Inferior parietal cortex (tissue), 1 donor: Measurements from ENCODE around the gene RAD18.

ENCODE experiments used
- DNase-seq: peaks from one replicate; pipeline ENCODE4 v3.0.0-alpha.2; 2016; ENCODE audit errors: extremely low spot score

Gene RAD18

DNA sequence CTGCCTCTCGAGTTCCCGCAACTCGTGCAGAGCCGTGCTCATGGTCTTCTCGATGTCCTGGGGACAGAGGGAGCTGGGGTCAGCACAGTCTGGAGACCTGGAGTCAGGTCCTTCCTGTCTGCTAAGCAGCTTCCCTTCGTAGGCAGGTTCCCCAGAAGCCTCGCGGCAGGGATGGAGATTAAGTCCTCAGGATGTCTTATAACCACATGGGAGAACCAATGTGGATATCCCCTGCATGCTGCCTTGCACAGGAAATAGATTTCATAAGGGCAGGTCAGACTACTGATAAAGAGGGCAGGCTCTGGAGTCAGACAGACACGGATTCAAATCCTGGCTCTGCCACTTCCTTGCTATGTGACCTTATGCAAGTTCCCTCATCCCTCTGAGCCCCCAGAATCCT is 22.6 kb upstream of the RAD18 start:
- no peak for DNase-seq

DNA sequence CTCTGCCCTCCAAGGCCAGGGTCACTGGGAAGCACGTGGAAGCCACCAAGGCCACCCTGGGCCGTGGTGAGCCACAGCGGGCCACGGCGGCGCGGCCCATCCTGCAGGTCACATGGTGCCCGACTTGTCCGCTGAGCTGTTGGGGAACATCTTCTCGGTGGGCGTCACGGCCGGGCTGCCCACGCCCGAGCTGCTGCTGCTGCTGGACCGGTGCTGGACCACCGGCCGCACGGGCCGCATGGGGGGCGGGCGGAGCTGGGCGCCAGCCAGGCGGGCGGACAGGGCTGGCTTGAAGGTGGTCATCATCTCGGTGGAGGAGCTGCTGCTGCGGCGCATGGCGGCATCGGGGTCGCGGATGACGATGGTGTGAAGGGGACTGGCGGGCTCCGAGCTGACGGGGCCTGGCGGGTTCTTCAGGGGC is 22.1 kb upstream of the RAD18 start:
- DNase-seq, result no peak

DNA sequence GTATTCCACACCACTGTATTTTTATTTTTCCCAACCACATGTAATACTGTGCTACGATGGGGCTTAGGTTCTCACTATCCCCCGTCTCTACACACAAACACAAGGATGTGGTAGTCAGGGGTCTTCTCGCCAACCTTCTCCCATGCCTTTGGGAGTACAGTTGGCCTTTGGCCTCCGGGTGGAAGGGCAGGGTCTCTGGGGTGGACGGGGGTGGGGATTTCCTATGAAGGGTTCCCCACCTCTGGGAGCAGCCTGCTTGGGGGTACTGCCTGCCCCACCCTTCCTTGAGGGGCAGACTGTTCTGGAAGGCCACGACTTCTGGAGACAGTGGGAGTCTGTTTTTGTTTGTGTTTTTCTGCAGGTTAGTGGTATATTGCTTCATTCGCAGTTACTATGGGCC is 21.3 kb upstream of the RAD18 start:
- no peak for DNase-seq

DNA sequence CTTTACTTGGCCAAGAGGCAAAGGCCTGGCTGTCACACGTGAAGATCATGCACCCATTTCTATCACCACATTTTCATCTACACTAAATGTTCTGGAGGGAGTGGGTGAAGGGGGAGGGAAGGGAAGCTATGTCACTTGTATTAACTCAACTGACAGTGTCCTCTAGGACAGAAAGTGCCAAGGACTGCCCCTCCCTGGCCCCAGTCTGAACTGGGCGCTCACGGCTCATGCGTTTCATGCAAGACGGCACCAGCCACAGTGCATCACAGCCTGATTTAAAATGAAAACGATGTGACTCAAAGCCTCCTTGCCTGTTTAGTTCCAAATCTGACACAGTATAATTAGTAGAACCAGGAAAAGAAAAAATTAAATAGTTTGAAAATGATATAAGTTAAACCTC is 20.8 kb upstream of the RAD18 start:
- no peak for DNase-seq

DNA sequence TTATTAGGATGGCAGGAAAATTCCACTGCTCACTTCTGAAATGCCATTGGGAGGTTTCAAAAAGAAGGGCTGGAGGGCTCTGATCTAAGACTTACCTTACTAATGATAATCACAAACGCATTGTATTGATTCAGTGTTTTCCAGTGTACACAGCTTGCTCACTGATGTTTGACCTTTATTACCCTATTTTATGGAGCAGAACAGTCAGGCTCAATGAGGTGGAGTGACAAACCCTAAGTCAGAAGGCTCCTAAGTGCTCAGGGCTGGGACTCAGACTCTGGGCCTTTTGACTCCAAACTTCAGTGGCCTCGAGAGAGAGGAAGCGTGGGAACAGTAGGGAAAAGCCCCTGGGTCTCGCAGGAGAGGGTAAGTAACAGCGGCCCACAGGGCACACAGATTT is 20.3 kb upstream of the RAD18 start:
- DNase-seq, result no peak

DNA sequence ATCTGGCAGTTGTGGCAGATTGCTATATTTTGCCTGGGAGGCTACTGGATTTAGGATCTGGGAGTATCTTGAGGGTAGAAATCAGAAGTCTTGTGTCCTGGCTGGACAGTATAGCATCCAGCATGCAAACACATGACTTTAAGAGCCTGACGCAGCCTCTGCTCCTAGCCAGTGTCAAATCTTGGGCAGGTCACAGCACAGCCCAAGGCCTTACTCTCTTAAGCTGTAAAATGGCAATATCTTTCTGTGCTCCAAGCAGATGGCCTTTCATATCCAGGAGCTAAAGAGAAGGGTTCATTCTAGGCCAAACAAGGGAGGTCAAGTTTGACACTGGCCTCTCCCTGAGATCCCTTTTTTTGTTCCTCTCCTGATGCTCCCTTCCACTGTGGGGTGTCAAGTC is 19.8 kb upstream of the RAD18 start:
- no peak for DNase-seq

DNA sequence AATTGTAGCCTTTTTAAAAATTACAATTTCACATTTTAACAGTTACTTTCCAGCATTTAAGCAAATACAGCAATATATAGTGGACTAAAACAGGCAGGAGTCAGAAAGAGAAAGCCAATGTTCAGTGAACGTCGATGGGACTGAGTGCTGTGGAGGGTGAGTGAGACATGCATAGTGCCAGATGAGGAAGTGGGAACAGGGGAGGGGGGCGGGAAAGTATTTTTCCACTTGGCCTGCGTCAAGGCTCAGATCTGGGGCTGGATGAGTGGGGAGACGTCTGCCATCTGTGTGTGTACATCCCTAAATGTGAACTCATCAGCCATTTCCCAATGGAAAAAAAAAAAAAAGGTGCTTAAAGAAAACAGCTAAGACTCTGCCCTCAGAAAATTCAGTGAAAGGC is 19.2 kb upstream of the RAD18 start:
- DNase-seq, result no peak

DNA sequence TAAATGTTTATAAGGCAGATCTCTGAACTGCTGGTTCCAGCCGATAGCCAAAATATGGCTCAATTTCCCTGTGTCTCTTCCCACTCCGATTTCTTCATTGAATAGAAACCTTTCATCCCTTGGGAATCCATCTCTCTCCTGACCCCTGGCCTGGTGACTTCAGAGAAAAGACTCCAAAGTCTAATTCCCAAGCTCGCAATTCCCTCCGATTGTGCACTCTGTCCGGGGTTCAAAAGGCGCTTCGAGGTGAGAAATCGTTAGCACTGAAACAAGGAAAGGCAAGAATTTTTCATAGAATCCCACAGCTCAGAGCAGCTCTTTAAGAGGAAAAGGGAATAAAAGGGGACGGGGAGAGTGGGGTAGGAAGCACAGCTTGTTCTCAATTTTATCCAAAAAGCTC is 18.4 kb upstream of the RAD18 start:
- DNase-seq, result no peak

DNA sequence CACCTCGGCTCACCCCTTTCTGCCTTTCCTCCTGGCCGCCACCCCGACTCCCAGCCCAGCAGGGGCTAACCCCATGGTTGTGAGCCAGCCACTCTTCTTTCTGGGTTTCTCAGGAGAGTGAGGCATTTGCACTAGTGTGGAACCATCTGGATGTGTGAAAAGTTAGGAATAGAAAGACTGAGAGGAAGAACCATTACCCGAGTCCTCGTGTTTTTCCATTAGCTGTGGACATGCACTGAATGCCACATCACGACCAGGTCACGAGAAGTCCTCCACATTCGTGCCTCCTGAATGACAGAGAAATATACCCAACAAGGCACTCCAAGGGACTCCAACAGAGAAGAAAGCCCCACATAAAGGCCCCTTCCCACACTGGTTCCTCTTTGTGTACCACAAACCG is 18.0 kb upstream of the RAD18 start:
- no peak for DNase-seq

DNA sequence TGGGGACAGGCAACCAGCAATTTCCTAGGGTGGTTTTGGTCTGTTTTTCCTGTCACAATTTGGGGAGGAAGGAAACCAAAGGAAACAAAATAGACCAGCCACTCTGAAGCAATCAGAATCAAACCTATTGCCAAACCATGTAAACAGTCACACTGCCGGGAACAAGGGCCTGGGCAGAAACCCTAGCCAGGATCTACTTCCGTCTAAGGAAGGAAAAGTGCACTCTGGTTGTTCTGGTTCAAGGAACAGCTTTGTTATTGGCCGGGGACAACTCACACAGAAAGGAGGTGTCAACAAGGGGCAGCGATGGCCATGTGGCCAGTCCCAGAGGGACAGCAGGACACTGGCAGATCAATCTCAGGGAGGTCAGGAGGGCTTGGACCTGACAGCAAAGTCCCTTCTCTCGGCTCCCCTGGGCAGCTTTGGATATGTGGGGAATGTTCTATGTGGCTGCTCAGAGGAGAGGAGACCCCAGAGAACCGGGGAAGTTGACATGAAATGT is 17.5 kb upstream of the RAD18 start:
- DNase-seq, result no peak

DNA sequence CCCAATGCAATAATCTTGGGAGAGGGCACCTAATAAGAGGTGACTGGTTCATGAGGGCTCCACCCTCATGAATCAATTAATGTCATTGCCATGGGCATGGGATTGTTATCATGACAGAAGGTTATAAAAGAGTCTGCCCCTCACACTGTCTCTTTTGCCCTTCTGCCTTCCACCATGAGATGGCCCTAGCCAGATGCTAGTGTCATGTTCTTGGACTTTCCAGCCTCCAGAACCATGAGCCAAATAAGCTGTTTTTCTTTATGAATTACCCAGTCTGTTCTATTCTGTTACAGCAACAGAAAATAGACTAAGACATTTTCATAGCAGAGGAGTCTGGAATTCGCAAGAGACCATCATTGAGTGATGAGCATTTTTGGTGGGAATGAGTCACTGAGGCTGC is 16.0 kb upstream of the RAD18 start:
- DNase-seq, result no peak

DNA sequence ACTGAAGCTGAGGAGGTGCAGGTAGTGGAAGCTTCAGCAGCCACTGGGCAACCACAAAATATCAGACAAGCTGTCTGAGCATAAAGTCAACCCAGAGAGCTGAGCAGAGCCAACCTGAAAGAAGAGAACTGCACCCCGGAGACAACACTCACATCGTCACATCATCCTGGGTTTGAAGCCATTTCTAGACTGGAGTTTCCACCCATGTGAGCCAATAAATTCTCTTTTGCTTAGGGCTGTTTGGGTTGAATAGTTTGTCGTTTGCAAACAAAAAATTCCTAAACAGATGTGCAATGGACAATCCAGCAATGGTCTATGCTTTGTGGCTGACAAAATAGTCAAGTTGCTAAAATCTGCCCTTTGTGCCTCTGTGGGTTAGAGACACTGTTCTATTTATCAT is 15.3 kb upstream of the RAD18 start:
- DNase-seq, result no peak

DNA sequence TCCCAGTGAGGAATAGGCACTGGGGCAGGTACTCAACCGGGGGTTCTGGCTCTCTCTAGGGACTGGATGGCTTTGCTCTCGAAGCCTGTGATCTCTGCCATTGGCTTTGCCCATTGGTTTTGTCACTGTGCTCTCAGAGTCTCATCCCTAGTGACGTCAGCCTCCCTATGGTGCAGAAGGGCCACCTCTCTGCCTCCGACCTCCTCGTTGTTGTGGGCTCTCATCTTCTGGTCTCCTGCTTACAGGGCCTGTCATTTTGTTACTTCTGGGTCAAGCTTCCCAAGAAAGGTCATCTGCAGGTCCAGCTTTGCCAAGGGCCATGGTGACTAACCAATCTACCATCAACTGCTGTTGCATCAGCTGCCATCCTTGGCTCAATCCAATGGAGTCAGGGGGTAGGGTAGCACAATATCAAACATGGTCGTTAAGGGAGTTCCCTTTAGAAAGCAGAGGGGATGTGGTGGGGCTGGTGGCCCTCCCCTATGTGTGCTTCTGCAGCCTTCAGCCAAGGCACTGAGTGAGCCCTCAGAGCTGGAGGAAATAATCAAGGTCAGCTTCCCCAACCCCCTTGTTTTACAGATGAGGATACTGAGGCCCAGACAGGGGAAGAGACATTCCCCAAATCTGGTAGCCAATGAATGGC is 13.4 kb upstream of the RAD18 start:
- DNase-seq, result no peak

DNA sequence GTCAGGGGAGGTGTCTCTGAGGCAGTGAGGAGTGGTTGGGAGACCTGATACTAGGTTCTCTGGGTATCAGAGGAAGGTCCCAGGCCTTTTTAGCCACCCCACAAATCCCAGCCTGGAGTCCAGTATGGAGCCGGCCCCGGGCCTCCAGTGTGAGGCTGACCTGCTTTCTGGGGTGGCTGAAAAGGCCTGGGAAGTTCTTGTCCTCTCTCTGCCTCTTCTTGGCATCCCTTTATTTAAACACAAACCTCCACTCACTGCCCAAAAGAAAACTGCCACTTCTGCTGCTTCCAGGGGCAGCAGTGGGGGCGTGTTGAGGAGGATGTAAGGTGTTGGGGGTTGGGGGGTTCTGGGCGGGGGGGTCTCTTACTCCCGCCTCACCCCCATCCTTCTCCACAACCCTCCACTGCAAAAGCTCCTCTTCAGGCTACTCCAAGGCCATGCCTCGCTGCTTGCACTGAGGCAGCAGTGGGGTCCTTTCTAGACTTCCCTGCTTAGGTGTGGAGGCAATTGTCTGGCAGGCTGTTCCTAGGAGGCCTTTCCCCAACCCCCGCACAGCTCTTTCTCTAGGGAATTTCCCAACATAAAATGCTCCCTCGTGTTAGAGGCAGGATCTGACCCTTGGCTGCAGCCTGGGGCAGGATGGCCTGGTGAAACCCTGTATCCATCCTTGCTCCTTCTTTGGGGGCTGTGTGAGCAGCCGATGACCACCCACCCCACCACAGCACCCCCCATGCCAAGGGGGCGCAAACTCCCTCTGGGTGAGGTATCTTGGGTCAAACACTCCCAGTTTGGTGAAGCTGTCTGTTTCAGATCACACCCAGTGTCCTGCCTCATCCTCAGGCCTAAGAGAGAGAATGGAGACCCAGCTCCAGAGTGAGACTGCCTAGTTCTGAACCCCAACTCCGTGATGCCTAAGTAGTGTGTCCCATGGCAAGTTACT is 12.1 kb upstream of the RAD18 start:
- DNase-seq, result no peak

DNA sequence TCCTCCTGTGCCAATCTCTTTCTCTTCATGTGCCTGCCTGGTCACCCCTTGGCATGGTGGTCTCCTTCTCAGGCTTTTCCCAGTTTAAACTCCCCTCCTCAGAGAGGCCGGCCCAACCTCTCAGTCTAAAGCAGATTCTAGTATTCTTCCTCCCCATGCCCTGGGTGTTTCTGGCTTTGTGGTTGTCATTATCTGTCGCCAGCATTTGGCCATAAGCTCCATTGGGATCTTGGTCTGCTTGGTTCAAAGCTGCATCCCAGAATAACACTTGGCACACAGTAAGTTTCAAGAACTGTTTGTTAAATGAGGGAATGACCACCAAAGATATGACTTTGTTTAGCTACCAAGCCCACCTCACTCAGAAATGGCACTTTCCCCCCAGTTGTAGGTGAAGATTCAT is 11.2 kb upstream of the RAD18 start:
- no peak for DNase-seq

DNA sequence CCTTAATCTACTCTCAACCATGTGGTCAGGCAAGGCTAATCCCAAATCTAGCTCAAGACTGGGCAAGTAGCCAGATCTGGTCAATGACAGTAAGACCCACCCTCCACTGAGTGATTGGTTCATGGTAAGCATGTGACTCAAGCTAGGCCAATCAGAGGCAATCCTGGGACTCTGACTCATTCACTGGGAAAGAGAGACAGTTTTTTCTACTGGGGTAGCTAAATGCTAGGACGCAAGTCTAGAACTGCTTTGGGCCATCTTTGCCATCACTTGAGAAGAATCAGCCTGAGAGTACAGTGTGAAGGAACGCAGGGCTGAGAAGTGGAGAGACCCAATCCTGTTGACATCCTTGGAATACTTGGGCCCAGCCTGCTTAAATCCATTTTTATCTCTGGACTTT is 9.4 kb upstream of the RAD18 start:
- no peak for DNase-seq

DNA sequence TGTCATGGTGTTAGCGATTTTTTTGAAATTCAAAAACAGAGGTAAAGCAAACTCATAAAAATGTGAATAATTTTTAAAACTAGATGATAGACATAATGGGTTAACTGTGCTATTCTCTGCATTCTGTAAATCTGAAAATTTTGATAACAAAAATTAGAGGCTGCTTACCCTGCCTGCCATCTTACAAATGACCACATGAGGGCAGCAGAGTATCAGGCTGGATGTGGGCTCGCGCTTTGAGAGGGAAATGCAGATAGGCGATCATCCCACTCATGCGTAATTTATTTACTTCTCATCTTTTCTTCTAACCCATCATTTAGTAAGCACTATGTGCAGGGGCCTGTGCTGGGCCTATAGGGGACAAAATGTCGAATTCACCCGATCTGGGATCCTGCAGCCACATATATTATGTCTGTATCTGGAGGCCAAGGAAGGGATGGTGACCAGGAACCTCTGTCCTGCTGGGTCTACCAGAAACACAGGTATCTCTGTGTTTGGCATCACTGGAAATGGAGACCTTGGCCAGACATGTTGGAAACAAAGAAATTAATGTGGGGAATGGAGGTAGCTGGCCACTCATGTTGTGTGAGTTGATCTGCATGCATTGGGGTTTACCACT is 7.8 kb upstream of the RAD18 start:
- DNase-seq, result peak; percentile 92

DNA sequence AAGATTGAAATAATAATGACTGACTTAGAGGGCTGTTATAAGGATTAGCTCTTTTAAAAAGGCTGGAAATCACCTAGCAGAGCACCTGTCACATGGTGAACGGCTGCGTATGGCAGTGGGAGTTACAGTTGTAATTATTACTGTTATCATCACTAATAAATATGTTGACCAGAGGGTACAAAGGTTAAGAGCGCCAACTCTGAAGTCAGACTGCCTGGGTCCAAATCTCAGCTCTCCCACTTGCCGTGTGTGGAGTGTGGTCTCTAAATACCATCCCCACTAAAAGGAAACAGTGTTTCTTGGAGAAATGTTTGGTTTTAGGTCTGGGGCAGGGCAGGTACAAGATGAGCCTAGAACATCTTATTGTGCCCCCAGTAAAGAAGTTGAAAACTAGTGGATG is 6.0 kb upstream of the RAD18 start:
- DNase-seq, result no peak

DNA sequence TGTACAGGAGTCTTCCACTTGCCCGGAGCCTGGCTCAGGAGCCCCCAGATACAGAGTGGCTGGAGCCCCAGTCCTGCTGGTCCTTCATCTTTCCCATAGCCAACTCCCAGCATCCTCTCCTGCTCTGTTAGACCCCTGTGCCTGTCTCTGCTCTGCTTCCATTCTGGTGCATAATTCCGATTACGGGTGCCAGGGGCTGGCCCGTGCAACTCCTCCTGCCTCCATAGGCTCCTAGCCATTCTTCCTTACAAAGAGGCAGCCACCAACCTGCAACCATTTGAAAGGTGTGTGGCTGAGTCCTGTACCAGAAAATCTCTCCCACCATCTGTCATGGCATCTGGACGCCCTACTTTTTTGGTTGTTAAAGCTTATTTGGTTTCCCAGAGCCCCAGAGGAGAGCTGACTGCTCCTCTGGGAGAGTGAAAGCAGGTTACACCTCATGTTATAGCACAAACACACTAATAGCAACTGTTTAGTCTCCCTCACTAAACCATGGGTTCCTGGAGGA is 5.2 kb upstream of the RAD18 start:
- no peak for DNase-seq

DNA sequence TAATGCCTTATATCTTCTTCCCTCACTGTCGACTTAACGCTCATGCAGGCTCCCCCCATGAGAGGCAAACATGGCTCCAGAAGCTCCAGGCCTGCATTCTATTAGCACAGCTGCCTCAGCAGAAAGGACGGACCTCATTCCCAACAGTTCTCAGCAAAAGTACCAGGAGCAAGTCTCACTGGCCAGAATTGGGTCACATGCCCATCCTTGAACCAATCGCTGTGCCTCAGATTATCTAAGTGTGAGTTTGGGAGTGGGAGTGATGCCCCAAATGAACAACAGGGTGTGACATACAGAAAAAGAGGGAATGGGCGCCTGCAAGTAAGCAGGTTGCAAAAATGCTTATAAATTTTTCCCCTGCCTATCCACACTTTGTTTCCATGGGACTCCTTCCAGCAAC is 4.3 kb upstream of the RAD18 start:
- DNase-seq, result no peak

DNA sequence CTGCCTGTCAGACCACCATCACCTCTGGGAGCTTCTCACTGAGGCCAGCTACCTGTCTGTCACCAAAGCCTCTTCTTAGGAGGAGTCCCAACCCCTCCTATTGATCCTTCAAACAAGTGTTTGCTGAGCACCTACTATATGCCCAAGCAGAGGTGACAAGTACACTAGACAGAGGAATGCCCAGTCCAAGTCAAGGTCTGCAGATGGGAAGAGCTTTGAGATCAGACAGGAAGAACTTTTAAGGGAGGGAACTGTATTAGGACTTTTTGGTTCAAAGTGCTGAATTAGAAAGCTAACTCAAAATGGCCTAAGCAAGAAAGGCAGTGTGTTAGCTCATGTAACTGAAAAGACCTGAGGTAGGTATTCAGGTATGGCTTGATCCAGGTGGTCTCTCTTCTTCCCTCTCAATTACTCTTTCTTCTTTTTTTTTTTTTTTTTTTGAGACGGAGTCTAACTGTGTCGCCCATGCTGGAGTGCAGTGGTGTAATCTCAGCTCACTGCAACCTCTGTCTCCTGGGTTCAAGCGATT is 3.6 kb upstream of the RAD18 start:
- no peak for DNase-seq

DNA sequence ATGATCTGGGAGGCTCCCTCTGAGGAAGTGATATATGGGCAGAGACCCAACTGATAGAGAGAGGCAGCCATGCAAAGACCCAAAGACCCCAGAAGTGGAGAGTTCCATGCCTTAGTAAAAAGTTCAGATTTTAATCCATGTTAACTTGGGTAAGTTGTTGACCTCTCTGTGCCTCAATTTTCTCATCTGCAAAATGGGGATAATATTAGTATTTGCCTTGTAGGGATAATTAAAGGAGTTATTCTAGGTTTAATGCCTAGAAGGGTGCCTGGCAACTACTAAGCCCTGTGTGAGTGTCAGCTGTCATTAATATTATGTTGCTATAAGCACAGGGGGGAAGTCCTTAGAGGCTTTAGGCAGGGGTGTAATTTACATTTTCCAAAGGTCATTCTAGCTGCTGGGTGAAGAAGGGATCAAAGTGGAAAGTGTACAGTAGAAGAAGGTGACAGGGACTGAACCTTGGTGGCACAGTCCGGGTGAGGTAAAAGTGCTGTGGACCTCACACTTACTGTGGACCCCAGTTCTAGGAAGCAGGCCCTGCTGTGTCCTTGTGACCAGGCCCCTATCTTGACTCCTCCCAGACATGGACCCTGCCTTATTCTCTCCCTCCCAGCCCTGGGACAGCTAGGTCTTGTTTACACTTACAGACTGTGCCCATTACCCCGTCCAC is 3.0 kb upstream of the RAD18 start:
- no peak for DNase-seq
